Renal pelvis (tissue), 4 donors: ENCODE data around the gene IFIT1B. TPM values are rescaled to one million over a fixed set of nuclear protein-coding genes. Genes with fewer than 3 reads are reported as not detected.
A peak's percentile ranks its signal among the peaks of the same experiment; 100 is the strongest.
"Not testable (repeated sequence)": the region's sequence is repeated elsewhere in the genome, so short reads cannot be mapped to it uniquely, and the experiment has no call there.

Experiments used
- DNase-seq: peaks from one replicate; pipeline ENCODE4 v3.0.0-alpha.2; 2013
- polyA plus RNA-seq, 3 donors: library from polyadenylated mRNA; unstranded; fragments of 120-200 nt; gene quantifications; one replicate each; pipeline ENCODE4 v1.2.1, GENCODE V29; 2013; ENCODE audit not compliant: insufficient read length in 3 of 3

IFIT1B gene
- polyA plus RNA-seq, 3 donors, result 0.04 to 0.09 TPM; not detected in 1

- not testable (repeated sequence) for DNase-seq
Measured at GRCh38 chr10:89412276-89412675, 34.4 kb downstream of the IFIT1B start.

GRCh38 chr10:89413398-89413912 lies 35.6 kb downstream of the IFIT1B start:
- no peak for DNase-seq

GRCh38 chr10:89414146-89414878 lies 36.5 kb downstream of the IFIT1B start, which contains the start of gene IFIT5:
TSS of gene IFIT5 (plus strand) at chr10:89414568. CDS start at chr10:89414799, 231 bp downstream.
- peak; percentile 87 for DNase-seq

GRCh38 chr10:89414879-89415821 lies 37.3 kb downstream of the IFIT1B start:
- peak; percentile 48 for DNase-seq

- no peak for DNase-seq
Measured at GRCh38 chr10:89416465-89416864, 38.6 kb downstream of the IFIT1B start.

- no peak for DNase-seq
Measured at GRCh38 chr10:89419548-89419947, 41.7 kb downstream of the IFIT1B start.

- no peak for DNase-seq
Measured at GRCh38 chr10:89421018-89421476, 43.2 kb downstream of the IFIT1B start.

- DNase-seq, result peak; percentile 19
Measured at GRCh38 chr10:89425000-89425399, 47.1 kb downstream of the IFIT1B start.

GRCh38 chr10:89426230-89426868 lies 48.5 kb downstream of the IFIT1B start:
- peak; percentile 52 for DNase-seq

GRCh38 chr10:89427629-89428028 lies 49.8 kb downstream of the IFIT1B start:
- DNase-seq, result no peak

GRCh38 chr10:89428877-89429276 lies 51.0 kb downstream of the IFIT1B start:
- no peak for DNase-seq

GRCh38 chr10:89431977-89432376 lies 54.1 kb downstream of the IFIT1B start:
- peak; percentile 31 for DNase-seq

Other genes starting within 250 kb of the IFIT1B start
- gene CH25H, start 170.7 kb upstream of the IFIT1B start, polyA plus RNA-seq, result under 1 TPM in 2 of 3 donors, not detected in 1; 0.13 to 0.21 TPM
- gene LIPA, start 126.3 kb upstream of the IFIT1B start, polyA plus RNA-seq, result 10 to 100 TPM; 45.4 to 48.2 (median 47.4) TPM
- gene IFIT2, start 76.0 kb upstream of the IFIT1B start, polyA plus RNA-seq, result 1 to 10 TPM; 7.1 to 9.6 (median 8.1) TPM
- gene IFIT3, start 50.1 kb upstream of the IFIT1B start, polyA plus RNA-seq, result 10 to 100 TPM; 10.5 to 14.8 (median 11.0) TPM
- gene IFIT1, start 14.6 kb downstream of the IFIT1B start, polyA plus RNA-seq, result 10 to 100 TPM; 13.1 to 18.1 (median 18.0) TPM
- 10 to 100 TPM; 14.4 to 17.4 (median 15.6) TPM for gene IFIT5, start 36.5 kb downstream of the IFIT1B start, polyA plus RNA-seq
- gene SLC16A12, start 157.5 kb downstream of the IFIT1B start, polyA plus RNA-seq, result 10 to 100 TPM; 18.7 to 32.1 (median 29.7) TPM